HG02884 (cell line): ENCODE results near the gene WDR90.

Experiments used
- ATAC-seq: cut with Tn5 transposase; IDR thresholded peaks from one replicate; pipeline ENCODE4 v1.9.1; 2021; ENCODE audit warnings: mild to moderate bottlenecking, moderate library complexity; ENCODE audit not compliant: unreplicated experiment

Gene WDR90

DNA sequence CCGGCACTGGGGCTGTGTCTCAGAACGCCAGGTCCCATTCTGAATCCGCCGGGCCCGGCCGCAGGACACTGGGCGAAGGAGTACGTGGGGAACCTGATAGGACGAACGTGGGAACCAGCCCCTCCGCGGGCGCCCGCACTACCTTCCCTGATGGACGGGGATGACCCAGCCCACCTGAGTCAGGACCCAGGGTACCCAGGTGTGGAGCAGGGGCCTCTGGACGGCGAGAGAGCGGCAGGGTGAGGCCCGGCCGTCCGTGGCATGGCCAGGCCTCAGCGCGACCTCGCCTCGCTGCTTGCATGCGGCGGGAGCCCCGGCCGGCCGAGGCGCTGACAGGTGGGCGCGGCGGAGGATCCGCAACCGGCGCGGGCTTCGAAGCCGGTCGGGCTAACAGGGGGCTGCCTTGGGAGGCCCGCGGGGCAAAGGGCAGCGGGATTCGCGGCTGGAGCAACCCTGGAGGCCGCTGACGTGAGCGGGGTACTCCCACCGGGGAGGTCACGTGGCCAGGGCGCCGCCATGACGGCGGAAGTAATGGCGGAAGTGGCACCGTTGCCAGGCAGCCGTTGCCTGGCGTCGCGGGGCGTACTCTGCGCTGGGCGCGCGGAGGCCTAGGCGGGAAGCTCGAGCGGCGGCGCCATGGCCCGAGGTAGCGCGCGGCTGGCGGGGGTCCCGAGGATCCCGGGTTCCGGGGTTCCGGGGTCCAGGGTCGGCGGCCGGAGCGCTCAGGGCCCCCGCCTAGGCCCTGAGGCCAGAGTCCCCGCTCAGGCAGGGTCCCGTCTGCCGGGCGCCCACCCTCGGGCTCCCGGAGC is at the start of gene WDR90:
TSS of gene WDR90 (plus strand) at position 585 of the 809 bp plus-strand sequence. CDS start at position 637, 52 bp downstream.
- peak; percentile 67 for ATAC-seq

- no peak for ATAC-seq
These were observed 48.4 kb upstream of the WDR90 start for GRCh38 chr16:600781-601180.

GRCh38 chr16:603933-604332 is 45.2 kb upstream of the WDR90 start:
- ATAC-seq, result no peak

DNA sequence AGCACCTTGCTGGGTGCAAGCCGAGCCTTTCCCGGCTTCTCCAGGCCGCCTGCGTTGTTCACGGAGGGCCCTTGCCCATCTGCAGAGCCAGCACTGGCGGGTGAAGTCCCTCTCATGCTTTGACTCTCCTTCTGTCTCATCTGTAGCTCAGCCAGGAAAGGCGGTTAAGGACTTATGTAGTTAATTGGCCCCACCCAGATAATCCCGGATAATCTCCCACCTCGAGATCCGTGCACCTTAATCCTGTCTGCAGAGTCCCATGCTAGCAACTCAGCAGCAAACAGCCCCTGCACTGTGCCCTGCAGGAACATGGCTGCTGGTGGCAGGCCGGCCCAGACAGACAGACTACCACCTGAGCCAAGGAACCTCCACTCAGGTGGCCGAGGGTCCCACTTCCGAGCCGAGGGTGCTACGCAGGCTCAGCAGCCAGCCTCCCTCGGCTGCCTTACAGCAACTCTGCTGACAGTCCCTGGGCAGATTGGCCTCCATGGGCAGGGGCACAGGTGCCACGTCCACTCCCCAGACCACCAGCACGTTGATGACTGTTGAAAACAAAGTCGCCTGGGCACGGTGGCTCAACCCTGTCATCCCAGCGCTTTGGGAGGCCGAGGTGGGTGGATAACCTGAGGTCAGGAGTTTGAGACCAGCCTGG is 42.4 kb upstream of the WDR90 start:
- no peak for ATAC-seq

GRCh38 chr16:608019-608418 is 41.1 kb upstream of the WDR90 start:
- ATAC-seq, result no peak

DNA sequence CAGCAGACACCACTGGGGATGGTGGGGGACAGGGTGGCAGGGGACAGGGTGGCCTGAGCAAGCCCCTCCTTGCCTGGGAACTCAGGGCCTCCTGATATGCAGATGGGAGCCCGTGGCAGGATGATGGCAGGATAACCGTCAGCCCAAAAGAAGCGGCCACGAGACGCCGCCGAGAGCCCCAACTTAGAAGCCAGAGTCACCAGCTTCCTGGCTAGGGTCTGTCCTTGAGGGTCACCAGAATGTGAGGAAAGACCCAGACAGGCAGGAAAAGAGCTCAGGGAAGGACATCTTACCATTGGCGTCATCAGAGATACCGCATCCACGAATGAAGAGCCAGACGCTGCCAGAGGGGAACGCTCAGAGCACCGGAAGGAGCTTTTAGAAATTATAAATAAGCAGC is 39.8 kb upstream of the WDR90 start:
- no peak for ATAC-seq

DNA sequence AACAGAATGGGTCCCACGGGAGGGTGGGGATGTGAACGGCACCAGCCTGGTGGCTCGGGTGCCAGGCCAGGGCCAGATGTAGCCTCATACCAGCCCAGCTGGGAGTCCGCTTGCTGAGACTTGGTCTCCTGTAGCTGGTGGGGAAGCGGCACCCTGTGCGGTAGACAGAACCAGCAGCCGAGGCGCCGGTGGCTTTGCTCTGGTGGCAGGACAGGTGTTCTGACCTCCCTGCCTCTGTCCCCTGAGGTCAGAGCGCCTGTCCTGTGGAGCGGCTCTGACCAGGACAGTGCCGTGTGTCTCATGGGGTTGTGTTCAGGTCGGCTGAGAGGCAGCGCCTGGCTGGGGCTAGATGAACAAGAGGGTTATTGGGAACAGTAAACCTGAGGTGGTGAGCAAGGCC is 39.2 kb upstream of the WDR90 start:
- ATAC-seq, result no peak

DNA sequence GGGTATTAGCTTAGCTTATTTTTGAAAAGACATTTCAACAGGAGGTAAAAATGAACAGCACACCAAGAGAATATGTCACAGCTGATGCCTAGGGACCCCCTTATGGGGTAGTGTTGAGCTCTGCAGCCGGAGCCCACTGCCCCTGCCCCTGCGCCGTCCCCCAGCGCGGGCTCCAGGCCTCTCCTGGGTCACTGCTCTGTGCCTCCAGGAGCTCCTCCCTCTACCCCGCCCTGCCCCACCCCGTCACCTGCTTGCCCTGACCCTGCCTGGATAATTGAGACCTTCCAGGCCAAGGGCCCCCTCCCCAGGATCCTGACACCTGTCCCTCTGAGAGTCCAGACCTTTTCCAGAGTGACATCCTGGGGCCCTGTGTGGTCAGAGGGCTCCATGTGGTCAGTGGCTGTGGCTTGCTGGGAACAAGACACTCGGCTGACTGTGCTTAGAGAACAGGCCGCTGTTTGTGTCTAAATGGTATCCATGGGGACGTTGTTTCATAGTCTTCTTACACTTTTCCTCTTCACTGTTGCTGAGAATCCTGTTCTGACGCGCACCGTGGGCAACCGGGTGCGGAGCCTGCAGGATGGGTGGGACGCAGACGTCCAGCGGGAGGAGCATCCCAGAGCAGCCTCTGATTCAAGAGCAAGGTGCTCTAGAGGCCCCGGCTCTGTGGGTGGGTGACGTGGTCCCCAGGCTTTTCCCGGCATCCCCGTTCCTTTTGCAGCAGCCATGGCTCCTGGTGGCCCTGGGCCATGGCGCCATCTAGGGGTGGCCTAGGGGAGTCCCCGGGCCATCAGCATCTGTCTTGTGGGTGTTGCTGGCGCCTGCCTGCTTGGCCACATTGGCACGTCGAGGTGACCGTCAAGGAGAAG is 38.4 kb upstream of the WDR90 start:
- no peak for ATAC-seq

GRCh38 chr16:615122-615521 is 34.0 kb upstream of the WDR90 start:
- no peak for ATAC-seq

DNA sequence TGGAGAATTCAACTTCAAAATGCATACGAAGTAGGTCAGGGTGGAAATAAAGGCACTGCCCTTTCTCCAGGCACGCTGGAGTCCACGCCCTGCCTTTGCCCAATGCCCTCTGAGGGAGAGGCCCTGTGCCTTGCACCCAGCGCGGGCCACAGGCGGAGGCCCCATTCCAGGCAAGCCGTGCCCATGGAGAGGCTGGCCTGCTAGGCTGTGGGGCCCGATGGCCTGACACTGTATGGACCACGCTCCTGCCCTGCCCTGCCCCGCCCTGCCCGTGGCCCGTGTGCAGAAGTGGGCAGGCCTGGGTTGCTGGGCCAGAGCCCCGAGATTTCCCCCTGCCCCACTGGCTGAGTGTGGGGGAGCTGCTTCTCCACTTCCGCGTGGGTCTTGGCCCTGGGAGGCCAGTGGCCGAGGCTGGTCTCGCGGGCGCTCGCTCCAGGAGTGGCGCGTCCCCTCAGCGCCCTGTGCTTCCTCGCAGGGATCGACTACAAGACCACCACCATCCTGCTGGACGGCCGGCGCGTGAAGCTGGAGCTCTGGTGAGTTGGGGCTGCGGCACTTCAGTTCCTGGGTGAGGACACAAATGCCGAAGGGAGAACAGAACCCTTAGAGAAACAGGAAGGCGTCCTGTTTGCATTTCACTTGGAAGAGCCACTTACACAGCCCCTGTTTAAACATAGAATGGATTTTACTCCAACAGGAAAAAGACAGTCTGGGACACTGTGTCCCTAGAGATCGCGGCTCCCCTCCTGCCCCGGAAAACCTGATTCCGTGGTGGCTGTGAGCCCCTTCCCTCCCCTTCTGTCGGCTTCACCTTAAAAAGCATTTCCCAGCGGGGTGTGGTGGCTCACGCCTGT is 32.2 kb upstream of the WDR90 start:
- no peak for ATAC-seq

- no peak for ATAC-seq
These were observed 31.3 kb upstream of the WDR90 start for GRCh38 chr16:617855-618254.

- ATAC-seq, result no peak
These were observed 29.6 kb upstream of the WDR90 start for GRCh38 chr16:619476-620100.

DNA sequence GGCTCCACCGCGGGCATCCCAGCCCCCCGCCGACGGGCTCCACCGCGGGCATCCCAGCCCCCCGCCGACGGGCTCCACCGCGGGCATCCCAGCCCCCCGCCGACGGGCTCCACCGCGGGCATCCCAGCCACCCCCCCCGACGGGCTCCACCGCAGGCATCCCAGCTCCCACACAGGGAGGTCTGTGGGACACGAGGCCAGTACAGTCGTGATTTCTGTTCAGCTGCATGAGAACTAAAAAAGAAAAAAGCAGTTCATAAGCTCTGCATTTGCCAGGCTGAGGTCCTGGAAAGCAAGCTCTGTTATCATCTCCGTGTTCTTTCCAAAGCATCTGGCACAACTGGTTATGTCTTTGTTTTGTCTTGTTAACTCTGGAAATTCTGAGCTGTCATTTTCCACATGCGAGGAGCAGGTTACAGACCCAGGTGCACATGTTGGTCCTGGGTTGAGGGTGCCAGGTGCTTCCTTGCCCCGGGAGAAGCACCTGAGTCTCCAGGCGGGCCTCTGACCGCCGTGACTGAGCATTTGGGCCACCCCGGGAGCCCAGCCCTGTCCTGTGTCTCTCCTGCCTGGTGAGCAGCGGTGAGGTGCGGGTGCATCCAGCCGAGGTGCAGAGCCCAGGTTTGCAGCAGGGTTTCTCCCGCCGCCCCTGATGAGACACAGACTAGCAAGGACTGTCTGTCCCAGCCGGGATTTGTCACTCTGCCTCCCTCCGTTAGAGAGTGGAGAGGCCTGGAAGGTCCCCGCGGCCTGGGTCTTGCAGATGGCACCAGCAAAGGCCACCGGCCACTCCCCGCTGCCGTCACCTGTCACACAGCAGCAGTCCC is 28.3 kb upstream of the WDR90 start:
- ATAC-seq, result no peak

GRCh38 chr16:621526-622105 is 27.5 kb upstream of the WDR90 start:
- ATAC-seq, result no peak

GRCh38 chr16:622920-623280 is 26.3 kb upstream of the WDR90 start:
- no peak for ATAC-seq

DNA sequence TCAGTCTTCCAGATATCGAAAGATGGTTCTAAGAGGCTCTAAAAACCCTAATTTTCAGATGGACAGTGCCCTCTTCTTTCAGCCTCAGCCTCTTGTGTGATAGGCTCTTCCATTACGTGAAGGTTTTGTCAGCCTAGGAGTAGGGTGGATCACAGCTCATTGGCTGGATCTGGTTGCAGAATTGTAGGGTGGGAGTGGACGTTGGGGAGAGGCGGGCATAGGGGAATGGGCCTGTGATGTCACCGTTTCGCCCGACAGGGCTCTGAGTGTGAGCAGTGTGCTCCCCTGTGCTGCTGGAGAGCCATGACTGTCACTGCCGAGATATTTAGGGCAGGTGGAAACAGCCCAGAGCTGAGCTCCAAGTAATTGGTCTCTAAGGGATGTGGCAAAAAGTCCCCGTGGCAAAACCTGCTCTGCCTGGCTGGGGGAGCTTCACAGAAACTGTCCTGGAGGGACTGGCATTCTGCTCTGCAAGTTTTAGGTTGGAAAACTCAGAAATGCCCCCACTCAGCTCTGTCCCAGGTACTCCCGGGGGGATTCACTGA is 24.6 kb upstream of the WDR90 start:
- no peak for ATAC-seq

DNA sequence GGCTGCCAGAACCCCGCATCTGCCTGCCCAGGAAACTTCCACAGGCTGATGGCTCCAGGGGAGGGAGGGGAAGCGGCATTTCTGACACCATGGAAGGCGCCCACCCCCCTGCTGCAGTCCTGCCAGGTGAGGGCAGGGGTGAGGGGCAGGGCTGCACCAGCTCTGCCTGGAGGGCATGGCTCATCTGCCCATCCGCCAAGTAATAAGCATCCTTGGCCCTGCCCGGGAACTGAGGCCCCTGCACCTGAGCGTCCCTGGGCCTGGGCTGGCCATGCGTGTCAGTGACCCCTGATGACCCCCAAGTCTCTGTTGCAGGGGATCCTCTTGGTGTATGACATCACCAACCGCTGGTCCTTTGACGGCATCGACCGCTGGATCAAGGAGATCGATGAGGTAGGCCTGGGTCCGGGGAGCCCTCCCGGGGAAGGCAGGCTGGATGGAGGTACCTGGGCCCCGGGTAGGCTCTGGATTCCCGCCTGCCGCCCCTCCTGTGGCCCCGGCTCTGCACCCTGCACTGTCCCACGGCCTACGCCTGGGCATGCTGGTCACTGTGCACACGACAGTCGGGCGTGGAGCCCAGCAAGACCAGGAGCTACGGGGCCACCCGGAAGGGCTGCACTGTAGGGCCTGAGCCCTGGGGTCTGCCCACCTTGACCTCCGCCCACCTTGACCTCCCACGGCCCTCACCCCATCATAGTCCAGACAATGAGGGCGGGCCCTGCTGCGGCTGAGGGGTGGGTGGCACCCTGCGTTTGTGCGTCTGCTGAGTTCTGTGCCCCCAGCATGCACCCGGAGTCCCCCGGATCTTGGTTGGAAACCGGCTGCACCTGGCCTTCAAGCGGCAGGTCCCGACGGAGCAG is 23.8 kb upstream of the WDR90 start:
- ATAC-seq, result no peak
